Epidermal melanocyte (primary cell): Measurements from ENCODE around the gene ELMOD3.
"Not testable (repeated sequence)": the region's sequence is repeated elsewhere in the genome, so short reads cannot be mapped to it uniquely, and the experiment has no call there.

Source experiments
- DNase-seq: peaks from one replicate; pipeline ENCODE4 v3.0.0; 2011; ENCODE audit warnings: low spot score; ENCODE audit not compliant: insufficient read length

The ELMOD3 gene

DNA sequence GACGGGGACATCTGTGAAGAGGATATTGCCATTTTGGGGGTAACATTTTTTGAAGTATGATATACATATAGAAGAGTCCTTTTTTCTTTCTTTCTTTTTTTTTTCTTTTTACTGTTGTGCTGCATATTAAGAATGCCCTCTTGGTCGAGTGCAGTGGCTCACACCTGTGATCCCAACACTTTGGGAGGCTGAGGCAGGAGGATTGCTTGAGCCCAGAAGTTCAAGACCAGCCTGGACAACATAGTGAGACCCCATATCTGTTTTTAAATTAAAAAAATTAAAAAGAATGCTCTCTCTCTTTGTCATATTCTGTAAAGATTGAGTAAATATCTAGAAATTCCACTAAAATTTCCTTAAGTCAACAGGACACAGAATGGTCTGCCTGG, 67.5 kb downstream of the ELMOD3 start:
- DNase-seq: no peak

DNA sequence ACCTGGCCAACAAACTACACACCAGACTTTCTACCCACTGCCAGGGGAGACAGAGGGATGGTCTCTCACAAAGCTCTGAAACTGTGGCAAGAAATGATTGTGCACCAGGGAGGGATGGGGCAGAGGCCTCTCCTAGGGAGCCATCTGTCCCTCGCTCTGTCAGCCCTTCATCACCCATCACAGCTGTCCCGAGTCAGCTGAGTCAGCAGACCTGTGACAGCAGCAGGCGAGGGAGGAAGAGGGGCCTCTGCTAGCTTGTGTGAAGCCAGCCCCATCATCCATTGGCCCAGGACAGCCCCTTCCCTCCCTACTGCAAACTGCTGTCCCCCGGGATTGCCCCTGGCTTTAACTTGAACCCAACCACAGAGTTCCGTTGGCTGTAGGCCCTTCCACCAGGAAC, 69.0 kb downstream of the ELMOD3 start:
- no peak for DNase-seq

DNA sequence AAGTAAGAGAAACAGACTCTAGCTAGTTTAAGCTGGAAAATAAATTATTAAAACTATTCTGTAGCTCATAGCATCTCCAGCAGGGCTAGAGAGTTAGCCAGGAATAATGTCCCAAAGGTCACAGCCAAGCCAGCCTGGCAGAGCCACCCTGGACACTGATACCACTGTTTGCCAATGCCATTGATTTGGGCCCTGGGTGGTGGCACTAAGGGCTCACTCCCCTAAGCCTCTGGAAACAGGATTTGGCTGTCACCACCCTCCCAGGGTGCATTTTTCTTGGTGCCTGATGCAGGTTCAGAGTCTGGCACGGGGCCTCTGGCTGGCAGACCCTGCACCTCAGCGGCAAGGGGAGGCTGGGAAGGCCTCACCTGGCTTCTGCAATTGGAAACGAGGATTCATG, 71.0 kb downstream of the ELMOD3 start:
- DNase-seq: no peak

DNA sequence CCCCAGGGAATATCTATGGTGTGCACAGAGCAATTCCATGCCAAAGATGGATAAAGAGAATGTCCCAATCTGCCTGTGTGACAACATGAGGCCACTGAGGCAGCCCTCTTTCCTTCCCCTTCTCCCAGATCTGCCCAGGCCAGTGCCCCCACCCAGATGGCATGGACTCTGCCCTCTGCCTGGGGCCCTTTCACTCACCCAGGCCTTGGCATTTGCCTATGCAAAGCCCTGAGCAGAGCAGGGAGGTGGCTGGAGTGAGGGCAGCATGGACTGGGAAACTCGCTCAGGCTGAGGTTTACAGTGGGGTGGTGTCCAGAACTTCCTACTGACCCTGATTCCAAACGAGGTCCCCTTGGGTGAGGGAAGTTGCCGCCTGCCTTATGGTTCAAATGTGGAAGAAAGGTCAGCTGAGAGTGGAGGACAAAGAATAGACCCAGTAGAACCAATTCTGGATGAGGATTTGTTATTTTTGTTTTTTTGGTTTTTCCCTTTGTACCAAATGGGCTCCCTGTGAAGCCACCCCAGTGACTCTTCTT, 72.8 kb downstream of the ELMOD3 start:
- DNase-seq: no peak

DNA sequence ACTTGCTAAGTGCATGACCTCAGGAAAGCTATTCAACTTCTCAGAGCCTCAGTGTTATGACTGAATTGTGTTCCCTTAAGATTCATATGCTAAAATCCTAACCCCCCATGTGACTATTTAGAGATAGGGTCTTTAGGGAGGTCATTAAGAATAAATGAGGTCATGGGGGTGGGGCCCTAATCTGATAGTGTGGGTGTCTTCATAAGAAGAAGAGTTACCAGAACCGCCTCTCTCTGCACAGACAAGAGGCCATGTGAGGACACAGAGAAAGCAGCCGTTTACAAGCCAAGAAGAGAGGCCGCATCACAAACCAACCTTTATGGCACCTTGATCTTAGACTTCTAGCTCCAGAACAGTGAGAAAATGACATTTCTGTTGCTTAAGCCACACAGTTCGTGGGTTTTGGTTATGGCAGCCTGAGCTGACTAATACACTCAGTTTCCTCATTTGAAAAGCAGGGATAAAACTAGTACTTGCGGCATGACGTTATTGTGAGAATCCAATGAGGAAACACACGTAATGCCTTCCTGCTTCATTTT, 73.8 kb downstream of the ELMOD3 start:
- DNase-seq: no peak

DNA sequence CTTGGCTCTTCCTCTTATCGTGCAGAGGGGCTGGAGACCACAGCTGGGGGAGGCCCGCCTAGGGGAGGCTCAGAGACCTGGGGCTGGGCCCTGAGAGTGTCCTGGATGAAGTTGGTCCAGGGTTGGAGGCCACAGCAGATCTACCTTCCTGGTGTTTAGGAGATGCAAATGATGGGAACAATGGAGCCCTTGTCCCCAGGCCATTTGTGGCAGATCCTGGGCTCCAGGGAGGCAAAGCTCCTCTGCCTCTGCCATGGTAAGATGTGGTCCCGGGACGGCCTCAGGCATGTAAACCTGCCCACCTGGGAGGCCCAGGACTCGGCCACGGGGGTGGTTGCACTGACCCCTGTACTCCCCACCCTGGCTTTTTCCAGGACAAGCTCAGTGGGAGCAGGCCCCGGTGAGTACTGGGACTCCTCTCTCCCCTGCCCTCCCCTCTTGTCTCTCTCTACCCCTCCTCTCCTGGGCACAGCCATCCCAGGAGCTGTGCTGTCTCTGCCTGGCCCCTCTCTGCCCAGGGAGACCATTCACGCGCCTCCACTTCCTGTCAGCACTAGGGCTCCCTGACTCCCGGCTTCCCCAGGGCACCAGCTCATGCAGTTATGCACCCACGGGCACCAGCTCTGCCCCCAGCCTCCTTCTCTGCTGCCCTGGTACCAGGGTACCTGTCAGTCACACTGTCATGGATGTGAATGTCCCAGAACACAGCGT, 74.8 kb downstream of the ELMOD3 start:
- DNase-seq: no peak

DNA sequence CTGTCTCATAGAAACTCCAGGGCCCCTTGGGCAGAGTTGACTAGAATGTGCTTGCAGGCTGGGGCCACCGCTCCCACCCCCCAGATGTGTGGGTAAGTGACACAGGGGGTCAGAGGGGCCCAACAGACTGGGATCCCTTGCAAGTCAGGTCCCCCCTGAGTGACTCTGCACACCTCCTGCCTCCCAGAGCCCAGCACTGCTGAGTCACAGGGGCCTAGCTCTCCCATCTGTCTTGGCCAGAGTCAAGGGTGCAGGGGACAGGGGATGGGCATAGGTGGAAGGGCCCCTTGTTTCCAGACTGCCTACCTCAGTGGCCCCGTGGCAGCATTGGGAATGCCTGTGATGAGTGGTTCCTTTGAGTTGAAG, 75.3 kb downstream of the ELMOD3 start:
- no peak for DNase-seq

DNA sequence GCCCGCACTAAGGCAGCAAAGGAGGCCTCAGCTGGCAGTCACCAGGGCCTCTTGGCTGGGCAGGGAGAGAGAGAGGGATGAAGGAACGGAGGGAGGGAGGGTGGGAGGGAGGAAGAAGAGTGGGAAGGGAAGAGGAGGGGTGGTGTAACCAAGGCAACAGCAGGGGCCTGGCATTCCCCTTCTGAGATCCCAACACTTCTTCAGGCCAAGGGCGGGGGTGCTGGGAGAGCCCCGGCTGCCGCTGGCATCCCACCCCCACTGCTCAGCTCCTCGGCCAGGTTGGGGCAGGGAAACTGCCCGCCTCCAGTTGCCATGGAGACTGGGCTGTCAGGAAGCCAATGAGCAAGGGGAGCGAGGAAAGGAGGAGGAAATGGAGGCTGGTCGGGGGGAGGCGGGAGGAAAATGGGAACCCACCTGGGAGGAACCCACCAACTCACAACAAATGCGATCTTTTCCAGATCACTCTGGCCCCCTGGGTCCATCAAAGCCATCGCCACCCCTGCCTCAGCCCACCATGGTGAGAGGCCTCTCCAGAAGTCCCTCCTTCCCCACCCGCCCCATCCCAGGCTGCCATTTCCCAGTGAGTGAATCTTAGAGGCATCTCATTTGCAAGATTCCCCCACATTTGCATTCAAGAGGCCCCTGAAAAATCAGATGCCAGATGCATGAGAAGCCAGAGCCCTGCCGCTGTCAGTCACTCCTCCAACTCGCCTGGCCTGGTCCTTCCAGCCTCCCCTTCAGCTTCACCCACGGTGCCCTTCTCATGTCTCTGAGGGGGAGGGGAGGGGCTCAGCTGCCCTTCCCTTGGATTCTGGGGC, 76.4 kb downstream of the ELMOD3 start:
- DNase-seq: no peak

DNA sequence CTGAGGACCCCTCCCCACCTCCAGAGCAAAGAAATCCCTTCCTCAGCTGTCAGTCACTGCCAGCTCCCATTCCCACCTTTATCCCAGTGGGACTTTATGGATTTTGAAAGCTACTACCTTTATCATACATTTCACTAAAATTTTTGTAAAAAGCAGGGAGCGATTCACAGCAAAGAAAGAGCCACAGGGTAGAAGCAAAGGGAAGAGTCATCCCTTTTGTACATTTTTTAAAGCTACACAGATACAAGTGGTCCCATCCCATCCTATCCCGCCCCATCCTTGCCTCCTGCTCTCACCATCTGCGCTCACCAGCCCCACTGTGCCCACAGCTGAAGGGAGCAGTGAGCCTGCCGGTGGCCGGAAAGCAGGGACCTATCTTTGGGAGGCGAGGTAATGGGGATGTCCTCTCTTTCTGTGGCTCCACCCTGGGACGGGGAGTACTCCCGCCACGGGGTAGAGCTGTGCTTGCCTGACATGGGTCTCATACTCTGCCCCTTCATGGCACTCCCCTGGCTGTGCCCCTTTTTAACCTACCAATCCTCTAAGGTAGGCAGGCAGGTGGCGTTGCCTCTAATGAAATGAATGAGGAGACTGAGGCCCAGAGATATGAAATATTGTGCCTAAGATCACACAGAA, 77.1 kb downstream of the ELMOD3 start:
- no peak for DNase-seq

DNA sequence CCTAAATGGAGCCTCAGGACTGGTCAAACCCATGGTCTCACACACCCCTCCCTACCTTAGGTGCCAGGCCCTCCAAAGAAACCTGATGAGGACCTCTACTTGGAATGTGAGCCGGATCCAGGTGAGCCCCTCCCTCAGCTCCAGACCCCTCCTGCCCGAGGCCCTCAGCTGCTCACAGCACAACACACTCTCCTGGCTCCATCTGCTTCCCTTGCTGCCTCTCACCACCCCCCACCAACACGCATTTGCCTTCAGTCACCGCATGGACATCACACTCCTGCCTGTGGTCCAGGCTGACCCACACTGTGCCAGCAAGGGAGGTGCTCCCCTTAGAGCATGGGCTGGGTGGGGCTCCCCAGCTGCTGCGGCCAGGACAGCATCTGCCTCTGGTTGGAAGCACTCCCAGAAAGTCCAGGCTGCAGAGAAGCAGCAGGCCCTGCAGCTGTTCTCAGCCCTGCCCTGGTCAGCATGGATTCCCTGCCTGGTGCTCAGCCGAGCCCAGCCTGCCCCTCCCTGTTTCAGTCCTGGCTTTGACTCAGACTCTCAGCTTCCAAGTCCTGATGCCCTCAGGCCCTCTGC, 79.0 kb downstream of the ELMOD3 start:
- DNase-seq: peak; percentile 94

DNA sequence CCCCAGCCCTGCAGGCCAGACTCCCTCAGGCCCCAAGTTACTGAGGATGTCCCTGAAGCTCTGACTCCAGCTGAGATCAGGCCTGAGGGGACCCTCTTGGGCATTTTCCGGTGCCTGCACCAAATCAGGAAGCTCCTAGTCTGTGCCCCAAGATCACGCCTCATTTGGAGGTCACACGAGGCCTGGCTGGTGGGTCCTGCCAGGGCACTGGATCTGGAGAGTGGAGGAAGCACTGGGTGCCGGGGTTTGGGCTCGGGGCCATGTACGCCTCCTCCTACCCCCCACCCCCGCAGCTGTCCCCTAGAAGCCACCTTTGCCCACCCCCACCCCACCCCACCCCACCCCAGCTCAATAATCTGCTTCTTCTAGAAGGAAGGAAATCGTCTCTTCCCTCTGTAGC, 80.1 kb downstream of the ELMOD3 start:
- DNase-seq: no peak

DNA sequence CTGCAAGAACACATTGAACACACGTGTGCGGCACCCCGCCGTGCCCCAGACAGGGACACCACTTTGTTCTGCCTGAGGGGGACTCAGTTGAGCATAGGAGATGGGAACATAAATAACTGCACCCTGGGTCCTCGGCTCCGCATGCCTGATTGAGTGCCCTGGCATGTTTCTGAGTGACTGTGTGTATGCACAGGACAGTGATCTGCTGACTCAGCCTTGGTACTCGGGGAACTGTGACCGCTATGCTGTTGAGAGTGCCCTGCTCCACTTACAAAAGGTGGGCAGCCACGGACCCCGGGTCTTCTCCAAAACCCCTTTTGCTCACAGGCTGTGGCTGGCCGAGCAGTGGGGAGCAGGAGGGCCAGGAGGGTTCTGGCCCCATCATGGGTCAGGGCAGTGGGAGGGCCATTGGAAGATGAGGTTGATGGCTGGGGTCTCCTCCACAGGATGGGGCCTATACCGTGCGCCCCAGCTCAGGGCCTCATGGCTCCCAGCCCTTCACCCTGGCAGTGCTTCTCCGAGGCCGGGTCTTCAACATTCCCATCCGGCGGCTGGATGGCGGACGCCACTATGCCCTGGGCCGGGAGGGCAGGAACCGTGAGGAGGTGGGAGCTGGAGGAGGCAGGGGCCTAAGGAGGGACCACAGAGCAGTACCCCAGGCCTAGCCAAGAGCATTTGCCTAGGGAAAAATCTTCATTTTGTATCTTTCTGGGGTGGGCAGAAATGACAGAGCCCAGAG, 80.8 kb downstream of the ELMOD3 start:
- DNase-seq: no peak

DNA sequence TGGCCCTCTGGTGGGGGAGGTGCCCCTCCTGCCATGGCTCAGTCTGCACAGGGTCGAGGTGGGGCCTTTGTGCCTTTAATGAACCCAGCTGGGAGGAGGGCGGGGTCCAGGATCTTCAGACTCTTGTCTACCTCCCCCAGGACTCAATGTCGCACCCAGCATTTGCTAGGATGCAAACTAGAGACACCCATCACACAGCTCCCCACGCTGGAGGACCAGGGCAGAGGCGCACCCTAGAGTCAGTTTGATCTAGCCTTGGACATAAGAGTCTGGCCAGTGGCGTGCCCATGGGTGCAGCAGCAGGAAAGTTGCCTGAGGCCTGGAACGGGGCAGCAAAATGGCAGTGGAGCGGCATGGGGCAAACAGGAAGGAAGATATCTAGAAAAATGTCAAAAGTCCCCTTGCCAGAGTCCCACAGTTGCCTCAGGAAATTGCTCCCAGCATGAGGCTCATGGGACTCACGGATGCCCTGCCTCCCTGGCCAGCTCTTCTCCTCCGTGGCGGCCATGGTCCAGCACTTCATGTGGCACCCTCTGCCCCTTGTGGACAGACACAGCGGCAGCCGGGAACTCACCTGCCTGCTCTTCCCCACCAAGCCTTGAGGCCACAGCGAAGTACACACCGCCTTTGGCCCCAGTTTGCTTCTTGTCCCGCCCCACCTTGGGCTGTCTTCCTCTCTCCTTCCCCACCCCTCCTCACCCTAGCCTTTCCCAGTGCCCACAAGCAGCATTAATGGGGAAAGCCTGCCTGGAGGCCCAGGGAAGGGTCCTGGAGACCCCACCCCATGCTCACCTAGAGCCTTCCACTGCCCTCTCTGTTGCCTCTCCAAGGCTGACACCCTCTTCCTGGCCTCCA, 81.6 kb downstream of the ELMOD3 start:
- DNase-seq: no peak

DNA sequence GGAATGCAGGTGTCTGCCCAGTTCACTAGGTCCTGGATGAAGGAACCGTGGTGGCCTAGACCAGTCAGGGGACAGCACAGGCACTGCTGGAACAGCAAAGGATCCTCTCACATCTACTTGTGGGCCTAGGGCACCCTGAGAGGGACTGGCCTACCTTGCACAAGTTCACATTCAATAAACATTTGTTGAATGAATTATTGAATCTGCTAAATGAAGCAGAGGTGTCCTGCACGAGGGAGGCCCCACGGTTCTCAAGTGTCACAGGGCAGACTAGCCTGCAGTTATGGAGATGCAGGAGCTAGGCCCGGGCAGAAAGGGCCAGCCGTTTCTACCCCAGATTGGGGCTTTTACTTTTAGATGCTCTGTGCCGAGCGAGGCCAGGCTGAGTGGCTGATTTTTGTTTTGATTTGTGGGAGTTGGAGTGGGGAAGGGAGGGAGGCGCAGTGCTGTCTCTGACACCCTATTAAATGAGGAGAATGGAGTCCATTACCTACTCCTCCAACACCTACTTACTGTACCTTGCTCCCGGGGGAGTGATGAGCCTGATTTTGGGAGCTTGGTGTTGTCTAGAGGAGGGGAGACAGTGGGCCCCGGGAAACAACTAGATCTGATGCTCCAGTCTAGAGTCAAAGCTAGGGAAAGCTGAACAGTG, 82.4 kb downstream of the ELMOD3 start:
- DNase-seq: no peak

DNA sequence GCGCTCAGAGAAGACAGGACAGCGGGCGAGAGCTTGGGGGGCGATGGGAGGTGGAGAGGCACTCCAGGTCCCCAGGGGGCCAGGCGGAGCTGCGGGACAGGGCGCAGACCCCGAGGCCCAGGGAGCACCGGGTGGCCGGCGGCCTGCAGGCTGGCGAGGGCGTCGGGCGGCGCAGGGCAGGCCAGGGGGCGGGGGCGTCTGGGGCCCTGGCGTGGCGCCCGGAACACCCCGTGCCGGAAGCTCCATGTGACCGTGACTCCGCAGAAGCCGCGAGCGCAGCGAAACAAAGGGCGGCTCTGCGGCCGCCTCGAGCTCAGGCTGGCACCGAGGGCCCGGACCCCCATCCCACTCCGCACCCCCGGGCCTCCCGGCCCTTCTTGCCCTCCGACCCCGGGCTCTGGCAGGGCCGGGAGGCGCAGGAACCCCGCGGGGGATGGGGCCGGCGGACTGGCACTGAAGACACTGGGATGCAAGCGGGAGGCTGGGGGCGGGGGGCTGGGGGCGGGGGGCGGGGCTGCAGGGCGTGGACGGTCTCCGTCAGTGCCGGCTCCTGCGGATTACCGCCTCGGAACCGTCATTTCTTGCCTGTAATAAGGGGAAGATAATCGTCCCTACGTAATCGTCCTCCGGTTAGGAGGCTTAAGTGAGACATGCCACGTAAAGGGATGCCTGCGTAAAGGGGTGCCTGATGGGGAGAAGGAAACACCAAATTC, 83.1 kb downstream of the ELMOD3 start:
- DNase-seq: peak; percentile 93

DNA sequence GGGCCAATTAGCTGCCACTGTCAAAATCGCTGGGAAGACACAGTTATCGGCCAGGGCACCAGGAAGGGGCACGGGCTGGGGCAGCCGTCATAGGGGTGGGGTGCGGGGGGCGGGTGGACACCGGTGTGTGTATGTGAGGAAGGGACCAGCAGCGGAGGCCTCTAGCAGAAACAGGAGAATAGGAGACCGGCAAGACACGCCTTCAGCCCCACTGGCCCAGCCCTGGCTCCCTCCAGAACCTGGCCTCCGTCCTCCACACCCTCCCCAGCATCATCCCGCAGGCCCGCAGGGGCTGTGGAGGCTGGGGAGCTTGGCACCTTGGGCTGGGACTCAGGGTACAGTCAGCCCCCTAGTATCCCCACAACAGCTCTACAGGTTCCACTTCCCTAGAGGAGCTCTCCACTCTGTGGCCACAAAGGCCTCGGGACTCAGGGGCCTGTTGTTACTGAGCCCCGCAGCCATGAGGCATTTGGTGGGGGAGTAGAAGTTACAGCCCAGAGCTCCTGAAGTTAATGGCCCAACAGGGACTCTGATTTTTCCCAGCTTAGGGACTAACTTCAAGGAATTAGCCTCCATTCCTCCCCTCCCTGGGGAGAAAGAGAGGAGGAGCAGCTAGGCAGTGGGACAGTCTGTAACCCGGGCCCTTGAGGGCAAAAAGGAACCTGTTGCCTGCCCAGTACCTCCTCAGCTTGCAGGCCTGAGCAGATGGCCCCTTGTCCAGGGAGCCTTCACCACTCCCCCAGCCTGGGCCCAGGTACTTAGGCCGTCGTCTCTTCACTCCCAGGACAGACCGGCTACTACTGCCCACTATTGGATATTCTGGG, 83.8 kb downstream of the ELMOD3 start:
- no peak for DNase-seq

DNA sequence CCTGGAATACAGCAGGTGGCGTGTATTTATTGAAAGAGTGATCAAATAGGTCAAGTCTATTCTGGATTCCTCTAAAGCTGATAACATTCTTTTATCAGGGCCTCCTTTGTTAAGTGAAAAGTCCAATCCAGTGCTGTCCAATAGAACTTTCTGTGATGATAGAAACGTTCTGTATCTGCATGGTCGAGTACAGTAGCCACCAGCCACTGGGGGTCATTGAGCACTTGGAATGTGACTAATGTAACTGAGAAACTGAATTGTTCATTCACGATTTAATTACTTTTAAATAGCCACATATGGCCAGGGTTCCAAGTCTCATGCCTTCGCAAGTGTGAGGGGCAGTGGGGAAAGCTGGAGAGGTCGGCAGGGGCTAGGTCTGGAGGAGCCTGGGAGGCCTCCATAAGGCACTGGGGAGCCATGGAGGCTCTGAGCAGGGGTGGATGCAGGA, 84.5 kb downstream of the ELMOD3 start:
- DNase-seq: no peak

DNA sequence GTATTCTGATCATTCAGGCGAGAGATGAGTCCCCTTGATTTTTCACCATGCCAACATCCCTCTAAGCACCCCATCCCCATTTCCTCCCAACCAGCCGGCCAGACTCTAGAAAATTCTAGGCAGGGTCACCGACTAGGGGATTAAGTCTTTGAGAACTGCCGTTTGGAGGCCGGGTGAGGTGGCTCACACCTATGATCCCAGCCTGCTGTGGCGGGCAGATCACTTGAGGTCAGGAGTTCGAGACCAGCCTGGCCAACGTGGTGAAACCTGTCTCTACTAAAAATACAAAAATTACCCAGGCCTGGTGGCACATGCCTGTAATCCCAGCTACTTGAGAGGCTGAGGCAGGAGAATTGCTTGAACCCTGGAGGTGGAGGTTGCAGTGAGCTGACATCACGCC, 85.0 kb downstream of the ELMOD3 start:
- not testable (repeated sequence) for DNase-seq
